G401.6 (cell line): ENCODE measurements around the gene SCGB1A1.
"Not testable (repeated sequence)": the region's sequence is repeated elsewhere in the genome, so short reads cannot be mapped to it uniquely, and the experiment has no call there.

Experiments
- FAIRE-seq: peaks from 2 replicates; lab custom pipeline; 2012; peaks lifted over from hg19 to GRCh38; lab: Jason Lieb, UNC

The SCGB1A1 gene

GRCh38 chr11:62418733-62419132 is at the start of gene SCGB1A1:
SCGB1A1 (plus strand) TSS chr11:62419033; CDS start chr11:62419096, 63 bp downstream.
- no peak for FAIRE-seq

GRCh38 chr11:62370743-62371440 is 47.9 kb upstream of the SCGB1A1 start:
- no peak for FAIRE-seq

- FAIRE-seq, result no peak
Measured at GRCh38 chr11:62372871-62373270, 46.0 kb upstream of the SCGB1A1 start.

GRCh38 chr11:62373464-62374119 is 45.2 kb upstream of the SCGB1A1 start:
- no peak for FAIRE-seq

GRCh38 chr11:62374801-62375200 is 44.0 kb upstream of the SCGB1A1 start:
- no peak for FAIRE-seq

- FAIRE-seq, result peak; percentile 93
Measured at GRCh38 chr11:62378459-62379063, 40.3 kb upstream of the SCGB1A1 start.

GRCh38 chr11:62379586-62379985 is 39.2 kb upstream of the SCGB1A1 start:
- FAIRE-seq, result not testable (repeated sequence)

- FAIRE-seq, result peak; percentile 86
Measured at GRCh38 chr11:62380821-62381245, 38.0 kb upstream of the SCGB1A1 start.

- FAIRE-seq, result no peak
Measured at GRCh38 chr11:62383822-62384221, 35.0 kb upstream of the SCGB1A1 start.

- not testable (repeated sequence) for FAIRE-seq
Measured at GRCh38 chr11:62386083-62386482, 32.8 kb upstream of the SCGB1A1 start.

- no peak for FAIRE-seq
Measured at GRCh38 chr11:62387381-62387780, 31.5 kb upstream of the SCGB1A1 start.

- FAIRE-seq, result no peak
Measured at GRCh38 chr11:62388999-62389398, 29.8 kb upstream of the SCGB1A1 start.

GRCh38 chr11:62390237-62390636 is 28.6 kb upstream of the SCGB1A1 start:
- FAIRE-seq, result no peak

GRCh38 chr11:62390722-62391121 is 28.1 kb upstream of the SCGB1A1 start:
- no peak for FAIRE-seq

- no peak for FAIRE-seq
Measured at GRCh38 chr11:62391642-62392425, 27.0 kb upstream of the SCGB1A1 start.

GRCh38 chr11:62392506-62392905 is 26.3 kb upstream of the SCGB1A1 start:
- FAIRE-seq, result no peak

GRCh38 chr11:62393061-62393611 is 25.7 kb upstream of the SCGB1A1 start:
- no peak for FAIRE-seq

- no peak for FAIRE-seq
Measured at GRCh38 chr11:62393735-62394134, 25.1 kb upstream of the SCGB1A1 start.

GRCh38 chr11:62394825-62395538 is 23.9 kb upstream of the SCGB1A1 start:
- peak; percentile 96 for FAIRE-seq

GRCh38 chr11:62395885-62396551 is 22.8 kb upstream of the SCGB1A1 start:
- FAIRE-seq, result no peak
